Upper lobe of left lung (tissue), 6 donors: ENCODE results near the gene KCNJ15. TPM values are rescaled to one million over a fixed set of nuclear protein-coding genes. Genes with fewer than 3 reads are reported as not detected.

Experiments
- ATAC-seq, 2 donors: fragments of 200-7000 bp; cut with Tn5 transposase; one replicate each; pipeline ENCODE4 v1.9.1; 2022; ENCODE audit warnings: mild to moderate bottlenecking in 2 of 2, moderate library complexity in 2 of 2; ENCODE audit not compliant: low FRiP score in 2 of 2
- DNase-seq, 2 donors: peaks; one replicate each; pipeline ENCODE4 v3.0.0-alpha.2; 2019 to 2020
- H3K27ac ChIP-seq, 4 donors: fragments of 200-600 bp; sonication (generic); one replicate each; pipeline ENCODE4 v1.5.1; 2016 to 2019
- H3K27me3 ChIP-seq, 4 donors: fragments of 200-600 bp; sonication (generic); one replicate each; pipeline ENCODE4 v1.5.1; 2017 to 2019
- H3K36me3 ChIP-seq, 4 donors: fragments of 200-600 bp; sonication (generic); one replicate each; pipeline ENCODE4 v1.5.1; 2016 to 2019
- H3K4me1 ChIP-seq, 4 donors: fragments of 200-600 bp; sonication (generic); one replicate each; pipeline ENCODE4 v1.5.1; 2018 to 2019
- H3K4me3 ChIP-seq, 4 donors: fragments of 200-600 bp; sonication (generic); one replicate each; pipeline ENCODE4 v1.5.1; 2017 to 2019; ENCODE audit warnings: mild to moderate bottlenecking in 2 of 4, moderate library complexity in 1 of 4
- H3K9me3 ChIP-seq, 4 donors: fragments of 200-600 bp; sonication (generic); one replicate each; pipeline ENCODE4 v1.5.1; 2018 to 2019
- CTCF ChIP-seq, 6 experiments: fragments of 450-650 bp in 4 of 6; fragments of 200-600 bp in 2 of 6; sonication (generic) in 2 of 6; IDR thresholded peaks; one replicate each; pipeline ENCODE4 v1.5.1; 2016 to 2019; ENCODE audit warnings: antibody characterized with exemption in 6 of 6
- EP300 ChIP-seq, 4 donors: sonication (generic); formaldehyde crosslinking; IDR thresholded peaks; one replicate each; pipeline ENCODE4 v1.5.1; 2017; ENCODE audit warnings: antibody characterized with exemption in 4 of 4, control low read depth in 2 of 4
- POLR2A ChIP-seq, 4 donors: fragments of 450-650 bp; IDR thresholded peaks; one replicate each; pipeline ENCODE4 v1.5.1; 2016 to 2017; ENCODE audit warnings: antibody characterized with exemption in 4 of 4, mild to moderate bottlenecking in 2 of 4
- POLR2AphosphoS5 ChIP-seq, 2 donors: sonication (generic); formaldehyde crosslinking; IDR thresholded peaks; one replicate each; pipeline ENCODE4 v1.5.1; 2017; ENCODE audit warnings: antibody characterized with exemption in 2 of 2
- WGBS, 2 donors: methylation state at CpG; one replicate each; pipeline ENCODE4 v1.1.5; 2017 to 2018; 5-methylcytosine and 5-hydroxymethylcytosine counted together
- total RNA-seq, 6 donors: library from RNA; depleted of rRNA in 4 of 6; stranded (reverse); fragments of >200 nt in 4 of 6; gene quantifications; one replicate each; pipeline versions ENCODE4 v1.1.0 to v1.2.1, GENCODE V29; 2016 to 2021
- donor health status: DM: no; HTN: no; CAD: no; lungs with moderate emphysema.
- donor health status: DM: no; HTN: yes; CAD: no; lungs with severe emphysema.

Gene KCNJ15
- total RNA-seq, 6 donors from 2014 or later = 17.9 to 93.0 (median 48.6) TPM

GRCh38 chr21:38267991-38268863 is 11.4 kb downstream of the KCNJ15 start:
- no peak for TF ChIP-seq EP300 (IDR thresholded peaks at IDR 0.05)
- TF ChIP-seq CTCF (IDR thresholded peaks at IDR 0.05) = no peak
- TF ChIP-seq POLR2AphosphoS5 (IDR thresholded peaks at IDR 0.05) = no peak
- no peak for TF ChIP-seq POLR2A (IDR thresholded peaks at IDR 0.05)
- Histone ChIP-seq H3K4me3 (no peak overlapping the region), H3K27ac (peak overlapping the region in 3 of 4 donors; percentile 48 to 70 (median 66)), H3K4me1 (peaks cover 23 to 61% (median 41%) of the 10 kb centered on the region in 4 donors), H3K9me3 (no peaks in the 10 kb centered on the region), H3K36me3 (no peaks in the 10 kb centered on the region), H3K27me3 (no peaks in the 10 kb centered on the region)
- ATAC-seq (no peak), DNase-seq (no peak)
- WGBS, 2 donors = 49 to 53% methylated on average over 5 of the region's 5 CpGs

GRCh38 chr21:38268864-38269575 is 12.2 kb downstream of the KCNJ15 start:
- no peak for ATAC-seq
- 48 to 52% methylated on average over 5 of the region's 5 CpGs for WGBS, 2 donors
- peaks cover 23 to 60% (median 41%) of the 10 kb centered on the region in 4 donors for H3K4me1 ChIP-seq

GRCh38 chr21:38269576-38269936 is 12.8 kb downstream of the KCNJ15 start:
- DNase-seq (no peak), ATAC-seq (no peak)
- WGBS, 2 donors = 23 to 46% methylated on average over 2 of the region's 2 CpGs
- Histone ChIP-seq H3K9me3 (no peaks in the 10 kb centered on the region), H3K27ac (peak overlapping the region in 3 of 4 donors; percentile 48 to 70 (median 66)), H3K4me1 (peaks cover 20 to 55% (median 41%) of the 10 kb centered on the region in 4 donors), H3K36me3 (no peaks in the 10 kb centered on the region), H3K4me3 (no peak overlapping the region), H3K27me3 (no peaks in the 10 kb centered on the region)
- TF ChIP-seq POLR2AphosphoS5 (IDR thresholded peaks at IDR 0.05) (no peak), POLR2A (IDR thresholded peaks at IDR 0.05) (no peak), EP300 (IDR thresholded peaks at IDR 0.05) (no peak), CTCF (IDR thresholded peaks at IDR 0.05) (no peak)

More at GRCh38 chr21:38268864-38269575, 12.2 kb downstream of the KCNJ15 start:
- TF ChIP-seq POLR2AphosphoS5 (IDR thresholded peaks at IDR 0.05) (no peak), POLR2A (IDR thresholded peaks at IDR 0.05) (no peak)
- Histone ChIP-seq H3K9me3 (no peaks in the 10 kb centered on the region), H3K27me3 (no peaks in the 10 kb centered on the region), H3K27ac (peak overlapping the region in 3 of 4 donors; percentile 48 to 70 (median 66)), H3K36me3 (no peaks in the 10 kb centered on the region), H3K4me3 (no peak overlapping the region)
- no peak for DNase-seq

GRCh38 chr21:38272215-38272614 is 15.4 kb downstream of the KCNJ15 start:
- H3K27ac ChIP-seq = peak overlapping the region; percentile 32 to 65 (median 54)

More at GRCh38 chr21:38272215-38272614, 15.4 kb downstream of the KCNJ15 start:
- ATAC-seq (no peak), DNase-seq (peak; percentile 21 to 63)
- no peaks in the 10 kb centered on the region for H3K27me3 ChIP-seq
- no peak overlapping the region for H3K4me3 ChIP-seq
- no peak for TF ChIP-seq POLR2AphosphoS5 (IDR thresholded peaks at IDR 0.05)
- TF ChIP-seq EP300 (IDR thresholded peaks at IDR 0.05) = no peak
- TF ChIP-seq POLR2A (IDR thresholded peaks at IDR 0.05) = no peak
- TF ChIP-seq CTCF (IDR thresholded peaks at IDR 0.05) = no peak
- H3K4me1 ChIP-seq = peaks cover 16 to 38% (median 33%) of the 10 kb centered on the region in 4 donors
- 50 to 71% methylated on average over 6 of the region's 6 CpGs for WGBS, 2 donors
- no peaks in the 10 kb centered on the region for H3K36me3 ChIP-seq
- H3K9me3 ChIP-seq = no peaks in the 10 kb centered on the region
